Endodermal cell (in vitro differentiated cells): ENCODE measurements around the gene OSBPL7. TPM values are rescaled to one million over a fixed set of nuclear protein-coding genes. Genes with fewer than 3 reads are reported as not detected.

Experiments used
- DNase-seq: peaks from one replicate; pipeline ENCODE4 v3.0.0-alpha.2; 2017
- H3K27ac ChIP-seq: 2 replicates; pipeline ENCODE4 v1.5.1; 2013; ENCODE audit warnings: mild to moderate bottlenecking, low read depth, low read length, moderate library complexity
- H3K27me3 ChIP-seq: 2 replicates; pipeline ENCODE4 v1.6.1; 2013; ENCODE audit warnings: mild to moderate bottlenecking, low read length, moderate library complexity; ENCODE audit not compliant: insufficient read depth, control insufficient read depth, poor library complexity, severe bottlenecking
- H3K36me3 ChIP-seq: 2 replicates; pipeline ENCODE4 v1.7.0; 2013; ENCODE audit warnings: mild to moderate bottlenecking, low read length, moderate library complexity; ENCODE audit not compliant: control insufficient read depth, insufficient read depth
- H3K4me1 ChIP-seq: one replicate; pipeline ENCODE4 v1.7.0; 2013; ENCODE audit warnings: low read length; ENCODE audit not compliant: control insufficient read depth, insufficient read depth
- H3K4me3 ChIP-seq: 2 replicates; pipeline ENCODE4 v1.5.1; 2013; ENCODE audit warnings: mild to moderate bottlenecking, low read length, moderate library complexity
- H3K9ac ChIP-seq: 2 replicates; pipeline ENCODE4 v1.6.1; 2013; ENCODE audit warnings: mild to moderate bottlenecking, low read length, moderate library complexity; ENCODE audit not compliant: poor library complexity, severe bottlenecking; ENCODE audit errors: extremely low read depth
- H3K9me3 ChIP-seq: 2 replicates; pipeline ENCODE4 v1.6.1; 2013; ENCODE audit warnings: mild to moderate bottlenecking, low read length, moderate library complexity; ENCODE audit not compliant: control insufficient read depth
- H3K27ac Mint-ChIP-seq: 2 replicates; pipeline ENCODE4 v1.8.0; 2020; ENCODE audit warnings: mixed read lengths
- H3K27me3 Mint-ChIP-seq: 2 replicates; pipeline ENCODE4 v1.8.0; 2021; ENCODE audit warnings: mild to moderate bottlenecking, mixed read lengths; ENCODE audit not compliant: insufficient read depth
- H3K36me3 Mint-ChIP-seq: 2 replicates; pipeline ENCODE4 v1.8.0; 2020; ENCODE audit warnings: low read depth, mixed read lengths
- H3K4me1 Mint-ChIP-seq: 2 replicates; pipeline ENCODE4 v1.8.0; 2020; ENCODE audit warnings: mixed read lengths
- H3K4me3 Mint-ChIP-seq: 2 replicates; pipeline ENCODE4 v1.8.0; 2020; ENCODE audit warnings: mild to moderate bottlenecking, moderate library complexity, mixed read lengths
- H3K9me3 Mint-ChIP-seq: 2 replicates; pipeline ENCODE4 v1.8.0; 2020; ENCODE audit warnings: mild to moderate bottlenecking, mixed read lengths
- WGBS, 2 experiments: methylation state at CpG; one replicate each; pipeline versions ENCODE4 v1.1.5 to v1.1.7; 2013; ENCODE audit warnings: missing lambda C conversion rate in 2 of 2, mixed read lengths in 1 of 2; ENCODE audit not compliant: insufficient coverage in 1 of 2, insufficient read length in 1 of 2; 5-methylcytosine and 5-hydroxymethylcytosine counted together
- total RNA-seq, 2 donors: library from RNA; stranded (reverse); fragmentation: NEBNext Ultra II Directional in 1 of 2; extraction: Animal tissue kit (Norgen Biotek cat#: 25700) in 1 of 2; gene quantifications; 2 replicates in 1 of 2; 3 replicates in 1 of 2; pipeline ENCODE4 v1.2.1, GENCODE V29; 2021
- TF ChIP-seq, protein P1 (sequence below): fragments of 200-600 bp; sonication (generic); conservative IDR thresholded peaks from 2 replicates; pipeline ENCODE4 v1.5.0; 2021; ENCODE audit warnings: antibody characterized with exemption, mild to moderate bottlenecking

Gene OSBPL7
- total RNA-seq, 2 donors from 2014 or later, result 11.4 to 15.5 TPM

DNA sequence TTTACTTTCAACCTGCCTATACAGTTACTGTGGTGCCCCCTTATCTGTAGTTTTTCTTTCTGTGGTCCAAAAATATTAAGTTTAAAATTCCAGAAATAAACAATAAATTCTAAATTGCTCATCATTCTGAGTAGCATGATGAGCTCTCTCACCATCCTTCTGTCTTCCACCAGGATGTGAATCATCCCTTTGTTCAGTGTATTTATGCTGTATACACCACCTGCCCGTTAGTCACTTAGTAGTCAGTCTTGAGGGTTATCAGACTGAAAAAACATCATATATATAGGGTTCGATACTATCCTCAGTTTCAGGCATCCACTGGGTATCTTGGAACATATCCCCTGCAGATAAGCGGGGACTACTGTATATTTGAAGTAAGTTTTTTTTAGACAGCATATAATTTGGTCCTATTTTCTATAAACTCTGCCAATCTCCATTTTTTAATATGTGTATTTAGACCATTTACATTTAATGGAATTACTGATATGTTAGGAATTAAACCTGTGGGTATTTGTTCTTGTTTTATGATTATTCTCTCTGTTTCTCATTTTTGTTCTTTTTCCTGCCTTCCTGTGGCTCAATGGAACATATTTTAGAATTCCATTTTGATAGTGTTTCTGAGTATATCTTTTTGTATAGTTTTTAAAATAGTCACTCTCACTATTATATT is 57.5 kb downstream of the OSBPL7 start:
- no peaks in the 10 kb centered on the region for H3K36me3 ChIP-seq
- WGBS, 2 experiments, result 65 to 90% methylated on average over 2 to 3 of the region's 3 CpGs
- no peak overlapping the region for H3K9ac ChIP-seq
- Mint-ChIP-seq H3K36me3 (no peaks in the 10 kb centered on the region), H3K27me3 (peaks cover 32% of the 10 kb centered on the region), H3K9me3 (peaks cover 9% of the 10 kb centered on the region), H3K27ac (no peak overlapping the region), H3K4me3 (no peak overlapping the region), H3K4me1 (no peaks in the 10 kb centered on the region)
- peaks cover 18% of the 10 kb centered on the region for H3K27me3 ChIP-seq
- TF ChIP-seq, protein P1, sequence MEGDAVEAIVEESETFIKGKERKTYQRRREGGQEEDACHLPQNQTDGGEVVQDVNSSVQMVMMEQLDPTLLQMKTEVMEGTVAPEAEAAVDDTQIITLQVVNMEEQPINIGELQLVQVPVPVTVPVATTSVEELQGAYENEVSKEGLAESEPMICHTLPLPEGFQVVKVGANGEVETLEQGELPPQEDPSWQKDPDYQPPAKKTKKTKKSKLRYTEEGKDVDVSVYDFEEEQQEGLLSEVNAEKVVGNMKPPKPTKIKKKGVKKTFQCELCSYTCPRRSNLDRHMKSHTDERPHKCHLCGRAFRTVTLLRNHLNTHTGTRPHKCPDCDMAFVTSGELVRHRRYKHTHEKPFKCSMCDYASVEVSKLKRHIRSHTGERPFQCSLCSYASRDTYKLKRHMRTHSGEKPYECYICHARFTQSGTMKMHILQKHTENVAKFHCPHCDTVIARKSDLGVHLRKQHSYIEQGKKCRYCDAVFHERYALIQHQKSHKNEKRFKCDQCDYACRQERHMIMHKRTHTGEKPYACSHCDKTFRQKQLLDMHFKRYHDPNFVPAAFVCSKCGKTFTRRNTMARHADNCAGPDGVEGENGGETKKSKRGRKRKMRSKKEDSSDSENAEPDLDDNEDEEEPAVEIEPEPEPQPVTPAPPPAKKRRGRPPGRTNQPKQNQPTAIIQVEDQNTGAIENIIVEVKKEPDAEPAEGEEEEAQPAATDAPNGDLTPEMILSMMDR, result no peak
- DNase-seq, result no peak
- H3K27ac ChIP-seq, result no peak overlapping the region
- no peaks in the 10 kb centered on the region for H3K4me1 ChIP-seq
- H3K9me3 ChIP-seq, result peaks cover 14% of the 10 kb centered on the region
- no peak overlapping the region for H3K4me3 ChIP-seq

GRCh38 chr17:47762728-47763127 is 58.9 kb downstream of the OSBPL7 start:
- Mint-ChIP-seq H3K4me1 (no peaks in the 10 kb centered on the region), H3K27me3 (peaks cover 41% of the 10 kb centered on the region), H3K27ac (no peak overlapping the region), H3K9me3 (peaks cover 4% of the 10 kb centered on the region), H3K36me3 (no peaks in the 10 kb centered on the region), H3K4me3 (no peak overlapping the region)
- no peaks in the 10 kb centered on the region for H3K4me1 ChIP-seq
- 90 to 93% methylated on average over 2 of the region's 2 CpGs for WGBS, 2 experiments
- no peaks in the 10 kb centered on the region for H3K36me3 ChIP-seq
- no peak overlapping the region for H3K4me3 ChIP-seq
- no peak overlapping the region for H3K9ac ChIP-seq
- H3K27ac ChIP-seq, result no peak overlapping the region
- DNase-seq, result no peak
- peaks cover 32% of the 10 kb centered on the region for H3K27me3 ChIP-seq
- H3K9me3 ChIP-seq, result peaks cover 14% of the 10 kb centered on the region
- TF ChIP-seq, protein P1, result no peak

GRCh38 chr17:47760409-47761140 is 61.0 kb downstream of the OSBPL7 start:
- Histone ChIP-seq H3K27ac (no peak overlapping the region), H3K9ac (no peak overlapping the region), H3K4me1 (no peaks in the 10 kb centered on the region), H3K27me3 (peaks cover 43% of the 10 kb centered on the region), H3K9me3 (peaks cover 20% of the 10 kb centered on the region), H3K36me3 (no peaks in the 10 kb centered on the region), H3K4me3 (no peak overlapping the region)
- TF ChIP-seq, protein P1, result no peak
- H3K36me3 Mint-ChIP-seq, result no peaks in the 10 kb centered on the region
- H3K4me3 Mint-ChIP-seq, result no peak overlapping the region
- H3K27ac Mint-ChIP-seq, result no peak overlapping the region
- DNase-seq, result no peak
- H3K27me3 Mint-ChIP-seq, result peaks cover 52% of the 10 kb centered on the region
- no peaks in the 10 kb centered on the region for H3K4me1 Mint-ChIP-seq
- H3K9me3 Mint-ChIP-seq, result peaks cover 3% of the 10 kb centered on the region
- 73 to 86% methylated on average over 3 to 5 of the region's 5 CpGs for WGBS, 2 experiments
